GM12873 (cell line): ENCODE results near the gene FANK1.

ENCODE experiments used
- CTCF ChIP-seq: IDR thresholded peaks from 2 replicates; pipeline ENCODE4 v1.5.1; 2012; ENCODE audit warnings: low read depth, mild to moderate bottlenecking, moderate library complexity, low read length, control low read depth; ENCODE audit not compliant: insufficient read depth; ENCODE audit errors: missing control alignments

Gene FANK1

GRCh38 chr10:126043389-126043788, 147.0 kb downstream of the FANK1 start:
- TF ChIP-seq CTCF: no peak

GRCh38 chr10:126045861-126046260, 149.5 kb downstream of the FANK1 start:
- no peak for TF ChIP-seq CTCF

GRCh38 chr10:126046831-126047230, 150.5 kb downstream of the FANK1 start:
- no peak for TF ChIP-seq CTCF

GRCh38 chr10:126049759-126050700, 153.7 kb downstream of the FANK1 start:
- no peak for TF ChIP-seq CTCF

- TF ChIP-seq CTCF: no peak
Observed at GRCh38 chr10:126052171-126052570, 155.8 kb downstream of the FANK1 start.

GRCh38 chr10:126054191-126054590, 157.8 kb downstream of the FANK1 start:
- no peak for TF ChIP-seq CTCF

GRCh38 chr10:126057494-126057893, 161.1 kb downstream of the FANK1 start:
- TF ChIP-seq CTCF: no peak
